Prostate gland (tissue), 2 donors: Measurements from ENCODE around the gene SLC44A4.
"Not testable (repeated sequence)": the region's sequence is repeated elsewhere in the genome, so short reads cannot be mapped to it uniquely, and the experiment has no call there.

Experiments
- CTCF ChIP-seq, 4 experiments: fragments of 200-600 bp in 2 of 4; fragments of 450-650 bp in 2 of 4; sonication (generic) in 2 of 4; IDR thresholded peaks; 1 replicate in 3 of 4; 2 replicates in 1 of 4; pipeline ENCODE4 v1.5.1; 2016 to 2019; ENCODE audit warnings: antibody characterized with exemption in 4 of 4, mild to moderate bottlenecking in 2 of 4, moderate library complexity in 2 of 4
- POLR2AphosphoS5 ChIP-seq: sonication (generic); formaldehyde crosslinking; IDR thresholded peaks from one replicate; pipeline ENCODE4 v1.6.1; 2017; ENCODE audit warnings: antibody characterized with exemption

GRCh38 chr6:31817929-31818511 lies 60.8 kb downstream of the SLC44A4 start:
- TF ChIP-seq CTCF (IDR thresholded peaks at IDR 0.05): not testable (repeated sequence)
- peak; percentile 51 for TF ChIP-seq POLR2AphosphoS5
